HG03139 (cell line): ENCODE measurements around the gene PEX14.

Experiments
- ATAC-seq: cut with Tn5 transposase; IDR thresholded peaks from one replicate; pipeline ENCODE4 v1.9.1; 2021; ENCODE audit not compliant: unreplicated experiment

The PEX14 gene

GRCh38 chr1:10675813-10676212, 201.1 kb downstream of the PEX14 start:
- ATAC-seq: no peak

- no peak for ATAC-seq
These were observed 202.2 kb downstream of the PEX14 start for GRCh38 chr1:10676963-10677362.

GRCh38 chr1:10677491-10678391, 203.0 kb downstream of the PEX14 start:
- no peak for ATAC-seq

GRCh38 chr1:10678402-10678801, 203.7 kb downstream of the PEX14 start:
- ATAC-seq: no peak

- ATAC-seq: no peak
These were observed 204.1 kb downstream of the PEX14 start for GRCh38 chr1:10678852-10679251.

GRCh38 chr1:10679496-10680220, 204.9 kb downstream of the PEX14 start:
- ATAC-seq: no peak
